Effector memory CD8-positive, alpha-beta T cell (primary cell): ENCODE results near the gene UNK.

ENCODE experiments used
- ATAC-seq: fragments of 150-1000 bp; cut with Tn5 transposase; replicated peaks from 2 replicates; pipeline ENCODE4 v1.10.0; 2021; ENCODE audit warnings: mild to moderate bottlenecking, moderate library complexity
- DNase-seq, 3 experiments: peaks; one replicate each; pipeline ENCODE4 v3.0.0; 2021
- H3K27ac Mint-ChIP-seq, 2 donors: one replicate each; pipeline ENCODE4 v1.8.0; 2022; ENCODE audit warnings: mild to moderate bottlenecking in 2 of 2, mixed read lengths in 2 of 2, moderate library complexity in 2 of 2
- H3K27me3 Mint-ChIP-seq, 2 donors: one replicate each; pipeline ENCODE4 v1.8.0; 2022; ENCODE audit warnings: mixed read lengths in 2 of 2
- H3K36me3 Mint-ChIP-seq: one replicate; pipeline ENCODE4 v1.8.0; 2022; ENCODE audit warnings: mild to moderate bottlenecking, moderate library complexity, mixed read lengths; ENCODE audit not compliant: insufficient read depth
- H3K4me1 Mint-ChIP-seq, 2 donors: one replicate each; pipeline ENCODE4 v1.8.0; 2022; ENCODE audit warnings: low read depth in 2 of 2, mixed read lengths in 2 of 2
- H3K4me3 Mint-ChIP-seq, 2 donors: one replicate each; pipeline ENCODE4 v1.8.0; 2022; ENCODE audit warnings: mild to moderate bottlenecking in 2 of 2, mixed read lengths in 2 of 2, moderate library complexity in 2 of 2
- H3K9me3 Mint-ChIP-seq, 2 donors: one replicate each; pipeline ENCODE4 v1.8.0; 2022; ENCODE audit warnings: mixed read lengths in 2 of 2

The UNK gene

GRCh38 chr17:75826561-75827307 lies 42.1 kb downstream of the UNK start:
- Mint-ChIP-seq H3K36me3 (peaks cover 44% of the 10 kb centered on the region), H3K4me1 (peaks cover 7 to 18% of the 10 kb centered on the region in 2 donors), H3K4me3 (peak overlapping the region in 1 of 2 donors; percentile 72), H3K9me3 (no peaks in the 10 kb centered on the region), H3K27me3 (no peaks in the 10 kb centered on the region), H3K27ac (peak overlapping the region; percentile 67 to 94)
- no peak for ATAC-seq
- DNase-seq, result no peak

- no peaks in the 10 kb centered on the region for H3K27me3 Mint-ChIP-seq
- H3K36me3 Mint-ChIP-seq, result peaks cover 51% of the 10 kb centered on the region
Measured at GRCh38 chr17:75827308-75828075, 42.9 kb downstream of the UNK start.

GRCh38 chr17:75828076-75828400 lies 43.4 kb downstream of the UNK start:
- H3K4me1 Mint-ChIP-seq, result peaks cover 13 to 24% of the 10 kb centered on the region in 2 donors
- DNase-seq, result no peak
- H3K27ac Mint-ChIP-seq, result peak overlapping the region; percentile 79 to 94
- peak overlapping the region; percentile 46 to 72 for H3K4me3 Mint-ChIP-seq
- H3K9me3 Mint-ChIP-seq, result no peaks in the 10 kb centered on the region
- no peaks in the 10 kb centered on the region for H3K27me3 Mint-ChIP-seq
- H3K36me3 Mint-ChIP-seq, result peaks cover 50% of the 10 kb centered on the region
- ATAC-seq, result peak; percentile 50

More at GRCh38 chr17:75827308-75828075, 42.9 kb downstream of the UNK start:
- Mint-ChIP-seq H3K4me1 (peaks cover 8 to 19% of the 10 kb centered on the region in 2 donors), H3K27ac (peak overlapping the region; percentile 79 to 94), H3K4me3 (peak overlapping the region; percentile 46 to 72), H3K9me3 (no peaks in the 10 kb centered on the region)
- ATAC-seq (peak; percentile 69), DNase-seq (peak; percentile 57 to 80 (median 74))

GRCh38 chr17:75828741-75829140 lies 44.1 kb downstream of the UNK start:
- no peak for DNase-seq
- no peaks in the 10 kb centered on the region for H3K9me3 Mint-ChIP-seq
- H3K4me3 Mint-ChIP-seq, result no peak overlapping the region
- no peak for ATAC-seq
- H3K27ac Mint-ChIP-seq, result no peak overlapping the region
- peaks cover 18 to 31% of the 10 kb centered on the region in 2 donors for H3K4me1 Mint-ChIP-seq
- H3K27me3 Mint-ChIP-seq, result no peaks in the 10 kb centered on the region
- H3K36me3 Mint-ChIP-seq, result peaks cover 46% of the 10 kb centered on the region

GRCh38 chr17:75829747-75830146 lies 45.1 kb downstream of the UNK start:
- Mint-ChIP-seq H3K9me3 (no peaks in the 10 kb centered on the region), H3K36me3 (peaks cover 54% of the 10 kb centered on the region), H3K27ac (peak overlapping the region in 1 of 2 donors; percentile 72), H3K27me3 (no peaks in the 10 kb centered on the region), H3K4me3 (no peak overlapping the region), H3K4me1 (peaks cover 21 to 40% of the 10 kb centered on the region in 2 donors)
- ATAC-seq (no peak), DNase-seq (no peak)

- Mint-ChIP-seq H3K4me3 (peak overlapping the region in 1 of 2 donors; percentile 31), H3K27ac (peak overlapping the region; percentile 72 to 85), H3K27me3 (no peaks in the 10 kb centered on the region), H3K9me3 (no peaks in the 10 kb centered on the region), H3K36me3 (peaks cover 60% of the 10 kb centered on the region), H3K4me1 (peaks cover 23 to 40% of the 10 kb centered on the region in 2 donors)
- ATAC-seq (no peak), DNase-seq (peak in 2 of 3 experiments; percentile 20 to 23)
Measured at GRCh38 chr17:75830164-75831031, 45.8 kb downstream of the UNK start.

- DNase-seq, result no peak
- Mint-ChIP-seq H3K27ac (peak overlapping the region; percentile 85 to 91), H3K4me1 (peaks cover 23 to 40% of the 10 kb centered on the region in 2 donors), H3K9me3 (no peaks in the 10 kb centered on the region), H3K4me3 (peak overlapping the region in 1 of 2 donors; percentile 31), H3K27me3 (no peaks in the 10 kb centered on the region), H3K36me3 (peaks cover 66% of the 10 kb centered on the region)
- no peak for ATAC-seq
Measured at GRCh38 chr17:75831032-75831571, 46.5 kb downstream of the UNK start.

- peak overlapping the region; percentile 91 to 97 for H3K27ac Mint-ChIP-seq
- peaks cover 64% of the 10 kb centered on the region for H3K36me3 Mint-ChIP-seq
- H3K4me3 Mint-ChIP-seq, result peak overlapping the region; percentile 85 to 86
- no peaks in the 10 kb centered on the region for H3K27me3 Mint-ChIP-seq
- ATAC-seq (peak; percentile 74), DNase-seq (peak; percentile 60 to 68 (median 64))
- no peaks in the 10 kb centered on the region for H3K9me3 Mint-ChIP-seq
- H3K4me1 Mint-ChIP-seq, result peaks cover 23 to 37% of the 10 kb centered on the region in 2 donors
Measured at GRCh38 chr17:75832164-75832651, 47.6 kb downstream of the UNK start.

- peak overlapping the region; percentile 85 to 86 for H3K4me3 Mint-ChIP-seq
- no peaks in the 10 kb centered on the region for H3K27me3 Mint-ChIP-seq
- H3K36me3 Mint-ChIP-seq, result peaks cover 68% of the 10 kb centered on the region
- H3K27ac Mint-ChIP-seq, result peak overlapping the region; percentile 91 to 97
- ATAC-seq (peak; percentile 22), DNase-seq (peak in 2 of 3 experiments; percentile 25 to 29)
- peaks cover 23 to 35% of the 10 kb centered on the region in 2 donors for H3K4me1 Mint-ChIP-seq
- no peaks in the 10 kb centered on the region for H3K9me3 Mint-ChIP-seq
Measured at GRCh38 chr17:75832652-75833400, 48.2 kb downstream of the UNK start.

GRCh38 chr17:75834279-75834920 lies 49.8 kb downstream of the UNK start:
- Mint-ChIP-seq H3K36me3 (peaks cover 74% of the 10 kb centered on the region), H3K4me3 (peak overlapping the region in 1 of 2 donors; percentile 86), H3K4me1 (peaks cover 23 to 33% of the 10 kb centered on the region in 2 donors), H3K9me3 (no peaks in the 10 kb centered on the region), H3K27ac (peak overlapping the region; percentile 91 to 97), H3K27me3 (no peaks in the 10 kb centered on the region)
- ATAC-seq (no peak), DNase-seq (no peak)

GRCh38 chr17:75834928-75835653 lies 50.5 kb downstream of the UNK start:
- no peak for ATAC-seq
- Mint-ChIP-seq H3K36me3 (peaks cover 74% of the 10 kb centered on the region), H3K27ac (peak overlapping the region; percentile 91 to 97), H3K9me3 (no peaks in the 10 kb centered on the region), H3K4me3 (peak overlapping the region in 1 of 2 donors; percentile 17), H3K27me3 (no peaks in the 10 kb centered on the region), H3K4me1 (peaks cover 23 to 31% of the 10 kb centered on the region in 2 donors)
- DNase-seq, result no peak
